ENCODE data around the gene TRA2A.
"Not testable (repeated sequence)": the region's sequence is repeated elsewhere in the genome, so short reads cannot be mapped to it uniquely, and the experiment has no call there.

Gene TRA2A

GRCh38 chr7:23494009-23494408 is 37.8 kb downstream of the TRA2A start:
- no peak for DNase-seq (ENCODE audit: low read depth in 2 of 2)

- DNase-seq (ENCODE audit: low read depth in 2 of 2), result no peak
These were observed 40.3 kb downstream of the TRA2A start for GRCh38 chr7:23491502-23491901.

GRCh38 chr7:23490357-23491135 is 41.2 kb downstream of the TRA2A start:
- peak in 1 of 2 donors; percentile 13 for DNase-seq (ENCODE audit: low read depth in 2 of 2)

- DNase-seq (ENCODE audit: low read depth in 2 of 2), result not testable (repeated sequence)
These were observed 43.1 kb downstream of the TRA2A start for GRCh38 chr7:23488714-23489113.

- DNase-seq (ENCODE audit: low read depth in 2 of 2), result no peak
These were observed 44.1 kb downstream of the TRA2A start for GRCh38 chr7:23487670-23488069.

GRCh38 chr7:23486002-23486773 is 45.6 kb downstream of the TRA2A start:
- DNase-seq (ENCODE audit: low read depth in 2 of 2), result no peak

GRCh38 chr7:23482686-23483085 is 49.1 kb downstream of the TRA2A start:
- DNase-seq (ENCODE audit: low read depth in 2 of 2), result no peak

- no peak for DNase-seq (ENCODE audit: low read depth in 2 of 2)
These were observed 53.6 kb downstream of the TRA2A start for GRCh38 chr7:23477962-23478866.

- DNase-seq (ENCODE audit: low read depth in 2 of 2), result no peak
These were observed 54.7 kb downstream of the TRA2A start for GRCh38 chr7:23477157-23477499.

- no peak for DNase-seq (ENCODE audit: low read depth in 2 of 2)
These were observed 55.3 kb downstream of the TRA2A start for GRCh38 chr7:23476286-23477156.

- no peak for DNase-seq (ENCODE audit: low read depth in 2 of 2)
These were observed 56.3 kb downstream of the TRA2A start for GRCh38 chr7:23475576-23475839.

- DNase-seq (ENCODE audit: low read depth in 2 of 2), result no peak
These were observed 56.8 kb downstream of the TRA2A start for GRCh38 chr7:23474829-23475575.

GRCh38 chr7:23474094-23474828 is 57.5 kb downstream of the TRA2A start:
- peak in 1 of 2 donors; percentile 28 for DNase-seq (ENCODE audit: low read depth in 2 of 2)

GRCh38 chr7:23473844-23474093 is 58.0 kb downstream of the TRA2A start:
- DNase-seq (ENCODE audit: low read depth in 2 of 2), result no peak

GRCh38 chr7:23472956-23473843 is 58.6 kb downstream of the TRA2A start:
- no peak for DNase-seq (ENCODE audit: low read depth in 2 of 2)

GRCh38 chr7:23472556-23472955 is 59.2 kb downstream of the TRA2A start:
- no peak for DNase-seq (ENCODE audit: low read depth in 2 of 2)

GRCh38 chr7:23472046-23472445 is 59.7 kb downstream of the TRA2A start:
- no peak for DNase-seq (ENCODE audit: low read depth in 2 of 2)

GRCh38 chr7:23471106-23471859 is 60.5 kb downstream of the TRA2A start:
- DNase-seq (ENCODE audit: low read depth in 2 of 2), result no peak

Data from activated CD8-positive, alpha-beta memory T cell treated with anti-CD3 and anti-CD28 coated beads for 4 hours (primary cell).